ENCODE measurements around the gene VAT1. TPM values are rescaled to one million over a fixed set of nuclear protein-coding genes. Genes with fewer than 3 reads are reported as not detected.

The VAT1 gene
- total and polyA plus RNA-seq, 9 donors = 121 to 421 (median 327) TPM

DNA sequence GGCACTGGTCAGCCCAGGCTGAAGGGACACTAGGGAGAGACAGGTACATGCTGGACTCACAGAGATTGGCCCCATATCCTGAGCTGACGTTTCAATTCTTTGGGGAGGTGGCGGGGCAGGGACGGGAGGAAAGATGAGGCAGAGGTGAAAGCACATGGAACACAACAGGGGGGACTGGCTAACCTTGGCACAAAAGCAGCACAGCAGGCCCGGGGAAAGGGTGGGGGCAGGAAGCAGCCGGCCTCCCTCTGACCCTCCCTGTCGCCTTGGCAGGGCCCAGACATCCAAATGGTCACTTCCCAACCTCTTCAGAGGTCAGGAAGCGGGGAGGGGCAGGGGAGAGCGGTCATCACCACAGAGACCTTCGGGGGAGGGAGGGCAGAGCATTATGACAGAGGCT, 6.6 kb downstream of the VAT1 start:
- peaks cover 19% of the 10 kb centered on the region for H3K4me1 ChIP-seq (ENCODE audit: insufficient read depth)
- H3K9me3 ChIP-seq = no peaks in the 10 kb centered on the region
- no peaks in the 10 kb centered on the region for H3K27me3 ChIP-seq
- H3K36me3 ChIP-seq = no peaks in the 10 kb centered on the region
- peak in 2 of 5 donors; percentile 58 to 69 for DNase-seq
- intact Hi-C loops (cut with DNase I) = no loop called here
- 35 to 39% (median 35%) methylated on average over 9 of the region's 9 CpGs for WGBS, 3 donors
- H3K27ac ChIP-seq = peak overlapping the region in 1 of 2 donors; percentile 15
- TF ChIP-seq EP300 (IDR thresholded peaks at IDR 0.05) = no peak
- no peak for TF ChIP-seq CTCF (IDR thresholded peaks at IDR 0.05)
- no peak for TF ChIP-seq POLR2A (IDR thresholded peaks at IDR 0.05)
- no peak overlapping the region for H3K4me3 ChIP-seq

DNA sequence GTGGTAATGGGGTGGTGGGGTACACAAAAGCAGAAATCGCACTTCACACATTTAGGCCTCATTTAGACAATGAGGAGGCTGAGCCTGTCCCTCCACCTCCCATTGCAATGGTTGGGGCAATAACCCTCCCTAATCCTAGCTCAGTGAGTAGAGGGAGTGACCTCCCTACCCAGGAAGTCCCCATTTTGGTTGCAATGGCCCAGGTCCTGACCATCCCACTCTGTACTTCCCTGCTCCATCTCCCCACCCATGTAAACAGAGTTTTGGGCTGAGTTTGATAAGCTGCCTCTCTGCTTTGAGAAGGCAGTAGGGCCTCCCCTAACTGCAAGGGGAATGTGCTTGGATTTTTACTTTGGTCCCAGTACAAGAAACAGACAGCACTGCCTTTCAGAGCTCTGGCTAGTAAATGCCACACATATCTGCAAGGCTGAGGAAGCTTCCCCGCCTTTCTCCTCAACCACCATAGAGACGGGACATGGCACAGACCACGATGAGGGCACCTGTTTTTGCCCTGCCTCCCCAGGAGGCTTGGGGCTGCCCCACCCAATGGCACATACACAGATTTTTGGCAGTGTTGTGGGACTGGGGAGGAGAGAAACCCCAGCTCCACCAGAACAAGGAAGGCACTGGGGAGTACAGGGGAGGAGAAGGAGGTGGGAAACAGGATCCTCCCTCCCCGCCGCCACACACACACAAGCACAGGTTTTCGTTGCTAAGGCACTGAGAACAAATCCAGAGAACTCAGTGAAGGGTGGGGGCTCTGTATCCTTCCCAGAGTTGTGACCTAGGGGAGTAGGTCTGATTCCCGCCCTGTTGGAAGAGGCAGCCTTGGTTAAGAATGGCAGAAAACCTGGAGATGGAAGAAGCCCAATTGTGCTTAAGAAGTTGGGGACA, 7.3 kb downstream of the VAT1 start:
- 51 to 56% (median 53%) methylated on average over 8 of the region's 8 CpGs for WGBS, 3 donors
- intact Hi-C loops (cut with DNase I) = no loop called here
- H3K4me1 ChIP-seq (ENCODE audit: insufficient read depth) = peaks cover 13% of the 10 kb centered on the region
- no peak overlapping the region for H3K4me3 ChIP-seq
- H3K27ac ChIP-seq = peak overlapping the region in 1 of 2 donors; percentile 15
- TF ChIP-seq CTCF (IDR thresholded peaks at IDR 0.05) (no peak), POLR2A (IDR thresholded peaks at IDR 0.05) (no peak), EP300 (IDR thresholded peaks at IDR 0.05) (no peak)
- no peak for DNase-seq
- no peaks in the 10 kb centered on the region for H3K9me3 ChIP-seq
- no peaks in the 10 kb centered on the region for H3K36me3 ChIP-seq
- H3K27me3 ChIP-seq = no peaks in the 10 kb centered on the region

DNA sequence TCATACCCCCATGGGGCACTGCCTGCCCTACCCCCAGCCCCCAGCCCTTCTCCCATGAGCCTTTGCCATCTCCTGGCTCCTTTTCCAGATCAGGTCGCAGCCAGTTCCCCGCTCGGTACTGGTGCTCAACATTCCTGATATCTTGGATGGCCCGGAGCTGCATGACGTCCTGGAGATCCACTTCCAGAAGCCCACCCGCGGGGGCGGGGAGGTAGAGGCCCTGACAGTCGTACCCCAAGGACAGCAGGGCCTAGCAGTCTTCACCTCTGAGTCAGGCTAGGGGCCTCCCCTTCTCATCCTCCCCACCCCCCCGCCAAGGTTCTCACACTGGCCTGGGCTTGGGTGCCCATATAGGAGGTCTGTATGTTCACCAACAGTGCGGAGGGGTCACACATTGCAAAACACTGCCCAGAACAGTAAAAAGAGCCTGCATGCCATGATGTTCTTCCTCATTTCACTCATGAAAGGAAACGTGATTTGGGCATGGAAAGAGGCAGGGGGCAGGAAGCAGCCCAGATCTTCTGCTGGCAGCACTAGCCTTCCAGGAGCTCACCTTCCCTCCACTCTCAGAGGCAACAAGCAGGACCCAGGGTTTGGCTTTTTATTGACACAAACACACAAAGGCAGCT, 8.1 kb downstream of the VAT1 start:
- H3K4me3 ChIP-seq = no peak overlapping the region
- no peaks in the 10 kb centered on the region for H3K9me3 ChIP-seq
- no peaks in the 10 kb centered on the region for H3K36me3 ChIP-seq
- H3K27me3 ChIP-seq = no peaks in the 10 kb centered on the region
- H3K4me1 ChIP-seq (ENCODE audit: insufficient read depth) = peaks cover 8% of the 10 kb centered on the region
- no peak overlapping the region for H3K27ac ChIP-seq
- no peak for TF ChIP-seq CTCF (IDR thresholded peaks at IDR 0.05)
- TF ChIP-seq POLR2A (IDR thresholded peaks at IDR 0.05) = no peak
- TF ChIP-seq EP300 (IDR thresholded peaks at IDR 0.05) = no peak
- peak in 1 of 5 donors; percentile 67 for DNase-seq
- intact Hi-C loops (cut with DNase I) = no loop called here
- 49 to 58% (median 56%) methylated on average over 12 of the region's 12 CpGs for WGBS, 3 donors

DNA sequence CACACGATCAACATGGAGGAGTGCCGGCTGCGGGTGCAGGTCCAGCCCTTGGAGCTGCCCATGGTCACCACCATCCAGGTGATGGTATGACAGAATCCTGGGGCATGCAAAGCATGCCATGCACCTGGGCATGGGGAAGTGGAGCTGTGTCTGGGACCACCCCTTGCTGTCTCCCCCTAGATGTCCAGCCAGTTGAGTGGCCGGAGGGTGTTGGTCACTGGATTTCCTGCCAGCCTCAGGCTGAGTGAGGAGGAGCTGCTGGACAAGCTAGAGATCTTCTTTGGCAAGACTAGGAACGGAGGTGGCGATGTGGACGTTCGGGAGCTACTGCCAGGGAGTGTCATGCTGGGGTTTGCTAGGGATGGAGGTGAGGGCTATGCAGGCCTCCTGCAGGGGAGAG, 8.9 kb downstream of the VAT1 start:
- no peaks in the 10 kb centered on the region for H3K36me3 ChIP-seq
- H3K4me3 ChIP-seq = no peak overlapping the region
- no peak for DNase-seq
- peaks cover 5% of the 10 kb centered on the region for H3K4me1 ChIP-seq (ENCODE audit: insufficient read depth)
- WGBS, 3 donors = 77 to 81% (median 79%) methylated on average over 8 of the region's 8 CpGs
- H3K27ac ChIP-seq = no peak overlapping the region
- no peaks in the 10 kb centered on the region for H3K9me3 ChIP-seq
- intact Hi-C loops (cut with DNase I) = no loop called here
- TF ChIP-seq POLR2A (IDR thresholded peaks at IDR 0.05) (no peak), EP300 (IDR thresholded peaks at IDR 0.05) (no peak)
- no peaks in the 10 kb centered on the region for H3K27me3 ChIP-seq

Data from ovary (tissue), 9 donors.